HG03095 (cell line): ENCODE measurements around the gene GPSM1.
"Not testable (repeated sequence)": the region's sequence is repeated elsewhere in the genome, so short reads cannot be mapped to it uniquely, and the experiment has no call there.

ENCODE experiments used
- ATAC-seq: cut with Tn5 transposase; IDR thresholded peaks from one replicate; pipeline ENCODE4 v1.9.1; 2021; ENCODE audit warnings: moderate library complexity; ENCODE audit not compliant: unreplicated experiment

GPSM1 gene

GRCh38 chr9:136316896-136317676, 10.3 kb upstream of the GPSM1 start:
- no peak for ATAC-seq

GRCh38 chr9:136317695-136318094, 9.6 kb upstream of the GPSM1 start:
- ATAC-seq: no peak

GRCh38 chr9:136318111-136318775, 9.1 kb upstream of the GPSM1 start:
- no peak for ATAC-seq

DNA sequence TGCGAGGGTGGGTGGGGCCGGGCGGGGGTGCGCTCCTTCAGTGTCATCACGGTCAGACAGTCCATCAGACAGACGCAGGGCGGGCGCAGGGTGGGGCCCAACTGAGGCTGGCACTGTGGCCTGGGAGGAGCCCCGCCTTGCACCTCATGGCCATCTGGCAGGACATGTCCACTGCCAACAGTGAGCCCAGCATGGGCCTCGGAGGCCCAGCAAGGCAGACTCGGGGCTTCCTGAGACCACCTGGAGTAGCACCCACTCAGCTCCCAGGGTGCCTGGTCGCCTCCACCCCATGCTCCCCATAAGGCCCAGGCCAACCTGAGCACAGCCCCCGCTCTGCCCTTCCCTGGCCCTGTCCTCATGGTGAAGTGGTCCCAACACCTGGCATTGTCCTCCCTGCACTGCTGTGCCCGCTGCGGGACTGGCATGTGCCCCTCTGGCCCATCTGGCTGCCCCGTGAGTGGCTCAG, 8.5 kb upstream of the GPSM1 start:
- ATAC-seq: no peak

- ATAC-seq: not testable (repeated sequence)
Measured at GRCh38 chr9:136319244-136319643, 8.1 kb upstream of the GPSM1 start.

- not testable (repeated sequence) for ATAC-seq
Measured at GRCh38 chr9:136319955-136320354, 7.4 kb upstream of the GPSM1 start.

DNA sequence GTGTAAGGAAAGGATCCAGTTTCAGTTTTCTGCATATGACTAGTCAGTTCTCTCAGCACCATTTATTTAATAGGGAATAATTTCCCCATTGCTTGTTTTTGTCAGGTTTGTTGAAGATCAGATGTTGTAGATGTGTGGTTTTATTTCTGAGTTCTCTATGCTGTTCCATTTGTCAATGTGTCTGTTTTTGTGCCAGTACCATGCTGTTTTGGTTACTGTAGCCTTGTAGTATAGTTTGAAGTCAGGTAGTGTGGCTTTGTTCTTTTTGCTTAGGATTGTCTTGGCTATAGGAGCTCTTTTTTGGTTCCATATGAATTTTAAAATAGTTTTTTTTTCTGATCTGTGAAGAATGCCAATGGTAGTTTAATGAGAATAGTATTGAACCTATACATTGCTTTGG, 6.4 kb upstream of the GPSM1 start:
- ATAC-seq: not testable (repeated sequence)

- ATAC-seq: no peak
Measured at GRCh38 chr9:136321561-136321960, 5.8 kb upstream of the GPSM1 start.

DNA sequence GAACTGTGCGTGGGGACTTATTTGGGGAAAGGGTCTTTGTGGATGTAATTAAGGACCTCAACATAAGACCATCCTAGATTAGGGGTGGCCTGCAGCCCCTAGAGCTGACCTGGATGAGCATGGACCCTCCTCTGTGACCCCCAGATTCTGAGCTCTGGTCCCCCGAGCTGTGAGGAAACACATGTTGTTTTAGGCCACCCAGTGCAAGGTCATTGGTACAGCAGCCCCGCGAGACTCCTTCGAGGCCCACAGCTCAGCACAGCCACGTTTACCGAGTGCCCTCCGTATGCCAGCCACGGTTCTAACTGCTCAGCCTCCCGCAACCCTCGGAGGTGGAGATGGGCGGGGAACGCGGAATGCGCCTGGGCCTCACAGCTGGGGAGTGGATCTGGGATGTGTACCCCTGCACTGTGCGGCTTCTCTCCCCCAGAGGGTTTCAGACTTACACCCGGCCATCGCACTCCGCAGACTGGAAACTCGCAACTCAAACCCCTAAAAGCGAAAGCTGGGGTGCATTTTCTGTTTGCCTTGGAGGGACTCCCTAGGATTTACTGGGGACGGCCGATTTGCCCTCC, 4.5 kb upstream of the GPSM1 start:
- ATAC-seq: no peak

DNA sequence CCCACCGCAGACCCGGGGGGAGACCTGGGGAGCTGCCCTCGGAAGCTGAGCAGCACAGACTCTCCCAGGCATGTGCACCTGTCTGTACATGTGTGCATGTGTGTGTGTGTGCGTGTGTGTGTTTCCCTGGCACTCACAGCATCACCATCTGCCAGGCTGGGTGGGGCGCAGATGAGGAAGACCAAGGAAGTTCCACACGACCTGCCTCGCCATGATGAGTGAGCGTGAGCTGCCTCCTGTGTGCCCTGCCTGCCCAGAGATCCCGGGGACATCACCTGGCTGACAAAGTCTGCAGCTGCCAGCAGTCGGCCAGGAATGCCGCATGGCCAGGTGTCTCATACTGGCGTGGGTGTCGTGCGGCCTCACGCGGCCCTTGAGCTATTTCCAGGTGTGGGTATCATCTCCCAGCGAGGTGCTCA, 4.0 kb upstream of the GPSM1 start:
- no peak for ATAC-seq

DNA sequence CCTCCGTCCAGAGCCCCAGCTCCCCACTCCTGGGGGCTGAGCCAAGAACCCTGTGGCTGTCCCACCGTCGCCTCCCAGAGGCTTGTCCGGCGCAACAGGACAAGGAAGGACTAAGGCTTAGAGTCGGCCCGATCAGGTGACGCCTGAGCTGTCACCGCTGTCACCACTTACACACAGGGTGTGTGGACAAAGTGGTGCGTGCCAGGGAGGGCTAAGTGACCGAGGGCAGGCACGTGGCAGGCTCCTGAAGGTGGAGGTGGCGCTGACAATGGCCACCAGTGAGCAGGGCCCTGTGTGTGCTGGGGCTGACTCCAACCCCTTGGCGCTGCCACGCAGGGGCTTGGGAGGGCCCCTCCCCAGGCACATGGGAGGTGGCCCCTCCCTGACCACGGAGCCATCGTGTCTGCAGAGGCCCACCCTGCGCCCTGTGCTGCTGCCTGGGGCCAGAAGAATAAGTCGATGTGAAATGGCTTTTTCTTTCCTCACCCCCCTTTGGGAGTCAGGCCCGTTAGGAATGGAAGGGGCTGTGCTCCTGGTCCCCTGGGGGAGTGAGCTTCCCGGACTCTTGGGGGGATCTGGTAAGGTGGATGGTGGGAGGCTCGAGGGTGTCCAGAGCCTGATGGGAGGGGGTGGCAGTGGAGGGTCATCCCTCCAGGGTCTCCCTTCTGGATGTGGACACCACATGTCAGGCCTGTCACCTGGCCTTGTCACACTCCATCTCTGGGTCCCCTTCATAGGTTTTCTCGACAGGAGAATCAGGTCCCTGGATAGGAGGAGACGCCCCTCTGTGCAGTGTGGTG, 2.6 kb upstream of the GPSM1 start:
- ATAC-seq: no peak

- no peak for ATAC-seq
Measured at GRCh38 chr9:136325358-136325757, 2.0 kb upstream of the GPSM1 start.

DNA sequence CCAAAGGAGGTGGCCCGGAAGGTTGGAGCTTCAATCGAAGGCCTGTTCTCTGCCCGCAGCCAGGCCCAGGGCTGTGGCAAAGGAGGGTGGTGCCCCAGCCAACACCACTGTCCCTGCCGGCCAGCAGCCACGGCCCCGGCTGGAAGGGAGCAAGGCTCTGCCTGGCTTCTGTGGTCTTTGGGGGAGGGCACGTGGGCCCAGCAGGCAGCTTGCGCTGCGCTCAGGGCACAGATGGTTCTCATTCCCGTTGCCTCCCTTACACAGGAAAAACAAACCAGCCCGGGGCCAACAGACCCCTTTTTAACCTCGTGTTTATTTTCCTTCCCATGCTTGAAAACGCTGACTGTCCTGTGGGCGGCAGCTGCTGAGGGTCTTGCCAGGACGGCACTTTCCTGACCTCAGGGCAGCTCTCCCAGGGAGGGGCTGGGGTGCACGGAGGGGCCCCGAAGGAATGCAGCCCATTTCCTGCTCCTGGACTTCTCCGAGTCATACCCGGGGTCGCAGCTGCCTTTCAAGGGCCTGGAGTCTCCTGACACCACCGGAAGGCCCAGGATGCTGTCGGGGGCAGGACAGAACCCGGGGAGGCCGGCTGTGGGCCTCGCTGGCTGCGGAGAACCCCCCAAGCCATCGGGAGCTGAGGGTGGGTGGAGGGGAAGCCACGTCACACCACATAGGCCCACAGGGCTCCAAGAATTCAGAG, 1.1 kb upstream of the GPSM1 start:
- ATAC-seq: no peak

GRCh38 chr9:136326761-136327303, 507 bp upstream of the GPSM1 start:
- no peak for ATAC-seq

DNA sequence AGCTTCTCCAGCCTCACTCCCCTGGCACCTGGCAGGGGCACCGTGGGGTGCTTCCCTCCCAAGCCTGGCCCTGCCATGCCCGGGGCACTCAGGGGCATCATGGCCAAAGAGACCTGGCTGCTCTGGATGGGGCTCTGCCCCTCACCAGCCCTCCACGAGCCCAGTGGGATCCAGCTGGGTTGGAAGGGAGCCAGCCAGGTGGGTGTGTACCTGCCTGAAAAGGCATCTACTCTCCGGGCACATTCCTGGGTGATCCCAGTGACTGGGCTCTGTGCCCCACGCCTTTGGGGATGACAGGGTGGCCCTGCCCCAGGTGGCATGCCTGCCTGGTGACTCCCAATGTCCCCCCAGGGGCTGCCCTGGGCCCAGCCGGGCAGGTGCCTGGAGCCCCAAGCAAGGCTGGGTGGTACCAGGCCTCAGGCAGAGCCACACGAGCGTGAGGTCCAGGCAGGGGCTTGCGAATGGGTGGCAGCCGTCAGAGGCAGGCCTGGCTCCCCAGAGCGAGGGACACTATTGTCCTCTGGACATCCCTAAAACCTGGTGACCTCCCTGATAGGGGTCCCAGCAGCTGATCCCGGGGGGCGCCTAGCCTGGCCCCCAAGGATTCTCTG, 777 bp downstream of the GPSM1 start:
- ATAC-seq: no peak

DNA sequence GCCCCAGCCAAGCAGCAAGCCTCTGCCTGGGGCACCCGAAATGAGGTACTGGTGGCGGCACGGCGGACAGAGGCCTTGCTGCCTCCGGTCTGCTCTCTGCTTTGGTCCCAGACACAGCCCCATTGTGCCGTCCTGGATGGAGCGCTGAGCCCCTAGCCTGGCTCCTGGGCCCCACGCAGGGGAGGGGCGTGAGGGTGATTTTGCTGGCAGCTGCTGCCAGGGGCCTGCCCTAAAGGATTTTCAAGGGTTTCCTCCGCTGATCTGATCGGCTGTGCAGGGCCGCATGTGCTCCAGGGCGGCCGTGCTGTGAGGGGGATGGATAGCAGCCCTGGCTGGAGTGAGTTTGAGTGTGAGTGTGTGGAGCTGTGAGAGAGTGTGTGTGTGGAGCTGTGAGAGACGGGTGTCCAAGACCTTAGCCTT, 1.3 kb downstream of the GPSM1 start:
- ATAC-seq: no peak

DNA sequence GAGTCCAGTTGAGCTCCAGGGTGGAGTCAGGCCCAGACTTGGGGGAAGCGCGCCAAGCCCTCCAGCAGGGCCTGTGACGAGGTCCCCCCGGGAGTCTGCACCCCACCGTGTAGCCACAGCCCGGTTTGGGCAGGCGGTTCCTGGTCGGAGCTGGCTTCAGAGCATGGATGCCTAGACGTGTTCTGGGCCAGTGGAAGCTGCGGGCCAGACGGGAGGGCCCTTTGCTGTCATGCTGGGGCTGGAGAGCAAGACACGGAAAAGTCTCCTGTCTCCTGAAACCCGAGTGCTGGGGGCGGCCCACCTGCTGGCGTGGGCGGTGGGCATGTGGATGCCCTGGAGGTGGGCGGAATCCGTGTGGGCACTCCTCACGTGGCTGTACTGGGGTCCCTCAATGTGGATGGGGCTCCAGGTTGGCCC, 1.9 kb downstream of the GPSM1 start:
- no peak for ATAC-seq

DNA sequence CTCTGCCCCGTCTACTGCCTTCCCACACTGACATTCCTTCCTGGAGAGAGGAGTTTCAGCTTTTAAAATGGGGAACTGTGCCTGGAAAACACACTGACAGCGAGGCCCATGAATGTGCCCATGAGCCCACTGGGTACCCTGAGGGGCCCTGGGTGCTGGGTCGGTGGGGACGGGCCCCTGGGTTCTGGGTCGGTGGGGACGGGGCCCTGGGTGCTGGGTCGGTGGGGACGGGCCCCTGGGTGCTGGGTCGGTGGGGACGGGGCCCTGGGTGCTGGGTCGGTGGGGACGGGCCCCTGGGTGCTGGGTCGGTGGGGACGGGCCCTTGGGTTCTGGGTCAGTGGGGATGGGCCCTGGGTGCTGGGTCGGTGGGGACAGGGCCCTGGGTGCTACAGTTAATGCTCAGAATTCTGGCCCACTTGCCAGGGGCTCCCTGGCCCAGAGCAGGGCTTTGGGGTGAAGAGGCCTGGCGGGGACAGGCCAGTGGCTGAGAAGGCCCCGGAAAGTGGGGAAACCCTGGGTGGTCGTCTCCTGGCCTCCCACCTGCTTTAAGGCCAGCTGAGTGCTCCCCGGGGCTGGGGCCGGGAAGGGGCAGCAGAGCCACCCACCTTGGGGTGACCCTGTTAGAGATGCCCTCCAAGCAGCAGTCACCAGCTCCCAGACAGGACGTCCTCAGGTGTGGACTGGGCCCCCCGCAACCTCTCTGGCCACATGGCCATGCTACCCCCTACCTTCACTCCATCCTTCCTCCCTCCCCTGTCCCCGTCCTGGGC, 2.5 kb downstream of the GPSM1 start:
- no peak for ATAC-seq

DNA sequence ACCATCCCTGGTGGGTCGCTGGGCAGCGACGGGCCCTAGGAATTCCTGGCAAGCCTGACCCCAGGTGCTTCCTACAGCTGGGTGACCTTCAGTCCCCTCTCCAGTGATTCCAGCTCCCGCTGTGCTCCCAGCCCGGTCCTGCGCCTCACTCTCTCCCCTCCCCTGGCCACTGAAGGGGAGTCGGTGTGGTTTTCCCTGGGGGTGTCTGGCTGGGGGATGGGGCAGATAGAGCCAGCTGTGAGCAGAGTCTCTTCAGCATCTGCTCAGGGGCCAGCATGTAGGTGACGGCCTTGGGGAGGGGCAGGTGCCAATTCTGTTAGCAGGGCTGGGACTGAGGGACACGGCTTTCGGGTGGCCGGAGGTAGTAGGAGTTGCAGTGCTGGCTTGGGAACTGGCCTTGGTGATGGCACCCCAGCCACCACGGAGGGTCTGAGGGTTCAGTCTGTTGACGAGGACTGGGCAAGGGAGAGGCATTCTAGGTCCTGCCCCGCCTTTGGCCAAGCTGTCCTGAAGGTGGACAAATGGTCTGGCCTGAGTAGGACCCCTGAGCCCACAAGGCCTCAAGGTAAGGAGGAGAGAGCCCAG, 3.2 kb downstream of the GPSM1 start:
- ATAC-seq: no peak
